BJ (cell line): ENCODE measurements around the gene POLG2. TPM values are rescaled to one million over a fixed set of nuclear protein-coding genes. Genes with fewer than 3 reads are reported as not detected.
"Not testable (repeated sequence)": the region's sequence is repeated elsewhere in the genome, so short reads cannot be mapped to it uniquely, and the experiment has no call there.

Experiments used
- CTCF ChIA-PET: fragments of 350-600 bp; formaldehyde crosslinking; extraction: SDS; loops from one replicate; lab custom pipeline; 2021; ENCODE audit warnings: antibody characterized with exemption, inconsistent platforms; lab: Yijun Ruan, JAX
- POLR2A ChIA-PET: fragments of 300-600 bp; sonication (Branson Sonifier 250); formaldehyde crosslinking; extraction: SDS; loops from one replicate; lab custom pipeline; 2021; ENCODE audit warnings: antibody characterized with exemption; lab: Charles Lee
- DNase-seq: peaks from one replicate; pipeline ENCODE4 v3.0.0-alpha.2; 2011; ENCODE audit warnings: low read depth
- H3K27me3 ChIP-seq: 2 replicates; pipeline ENCODE4 v1.6.0; 2011; ENCODE audit warnings: low read length; ENCODE audit not compliant: control insufficient read depth, insufficient read depth
- H3K36me3 ChIP-seq: 2 replicates; pipeline ENCODE4 v1.5.1; 2011; ENCODE audit warnings: low read length; ENCODE audit not compliant: control insufficient read depth, insufficient read depth
- H3K4me3 ChIP-seq: 2 replicates; pipeline ENCODE4 v1.5.1; 2011; ENCODE audit warnings: low read depth, mild to moderate bottlenecking, control low read depth, low read length
- polyA plus RNA-seq: library from polyadenylated mRNA; depleted of rRNA; stranded (reverse); fragments of >200 nt; gene quantifications from 2 replicates; pipeline ENCODE4 v1.2.3, GENCODE V29; 2011; rRNA removed
- small RNA-seq: library from RNA; depleted of rRNA; stranded (forward); fragments of <200 nt; gene quantifications from one replicate; pipeline ENCODE3, GENCODE V24; 2012; ENCODE audit warnings: low replicate concordance, low read depth; ENCODE audit not compliant: insufficient read length
- TF ChIP-seq, protein P1 (sequence below): IDR thresholded peaks from 2 replicates; pipeline ENCODE4 v1.5.1; 2011; ENCODE audit warnings: low read depth, mild to moderate bottlenecking, control low read depth, inconsistent platforms, low read length, moderate library complexity; ENCODE audit not compliant: insufficient read depth

The POLG2 gene
- polyA plus RNA-seq, 1 experiment = 4.5 TPM

DNA sequence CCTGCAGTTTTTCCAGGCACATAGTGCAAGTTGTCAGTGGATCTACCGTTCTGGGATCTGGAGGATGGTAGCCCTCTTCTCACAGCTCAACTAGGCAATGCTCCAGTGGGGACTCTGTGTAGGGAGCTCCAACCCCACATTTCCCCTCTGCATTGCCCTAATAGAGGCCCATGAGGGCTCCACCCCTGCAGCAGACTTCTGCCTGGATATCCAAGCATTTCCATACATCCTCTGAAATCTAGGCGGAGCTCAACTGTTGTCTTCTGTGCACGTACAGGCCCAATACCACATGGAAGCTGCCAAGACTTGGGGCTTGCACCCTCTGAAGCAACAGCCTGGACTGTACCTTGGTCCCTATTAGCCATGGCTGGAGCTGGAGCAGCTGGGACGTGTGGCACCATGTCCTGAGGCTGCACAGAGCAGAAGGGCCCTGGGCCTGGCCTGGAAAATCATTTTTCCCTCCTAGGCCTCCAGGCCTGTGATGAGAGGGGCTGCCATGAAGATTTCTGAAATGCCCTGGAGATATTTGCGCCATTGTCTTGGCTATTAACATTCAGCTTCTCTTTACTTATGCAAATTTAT, 58.8 kb downstream of the POLG2 start:
- ChIA-PET CTCF (interaction anchor here (0.6 to 1.1 kb wide), 4 partner anchors 17 to 53 kb away, joined by 3 read pairs; no protein-coding TSS in a partner anchor), POLR2A (no interaction called here)
- Histone ChIP-seq H3K4me3 (no peak overlapping the region), H3K36me3 (no peaks in the 10 kb centered on the region), H3K27me3 (no peaks in the 10 kb centered on the region)
- TF ChIP-seq, protein P1, sequence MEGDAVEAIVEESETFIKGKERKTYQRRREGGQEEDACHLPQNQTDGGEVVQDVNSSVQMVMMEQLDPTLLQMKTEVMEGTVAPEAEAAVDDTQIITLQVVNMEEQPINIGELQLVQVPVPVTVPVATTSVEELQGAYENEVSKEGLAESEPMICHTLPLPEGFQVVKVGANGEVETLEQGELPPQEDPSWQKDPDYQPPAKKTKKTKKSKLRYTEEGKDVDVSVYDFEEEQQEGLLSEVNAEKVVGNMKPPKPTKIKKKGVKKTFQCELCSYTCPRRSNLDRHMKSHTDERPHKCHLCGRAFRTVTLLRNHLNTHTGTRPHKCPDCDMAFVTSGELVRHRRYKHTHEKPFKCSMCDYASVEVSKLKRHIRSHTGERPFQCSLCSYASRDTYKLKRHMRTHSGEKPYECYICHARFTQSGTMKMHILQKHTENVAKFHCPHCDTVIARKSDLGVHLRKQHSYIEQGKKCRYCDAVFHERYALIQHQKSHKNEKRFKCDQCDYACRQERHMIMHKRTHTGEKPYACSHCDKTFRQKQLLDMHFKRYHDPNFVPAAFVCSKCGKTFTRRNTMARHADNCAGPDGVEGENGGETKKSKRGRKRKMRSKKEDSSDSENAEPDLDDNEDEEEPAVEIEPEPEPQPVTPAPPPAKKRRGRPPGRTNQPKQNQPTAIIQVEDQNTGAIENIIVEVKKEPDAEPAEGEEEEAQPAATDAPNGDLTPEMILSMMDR = no peak
- no peak for DNase-seq

DNA sequence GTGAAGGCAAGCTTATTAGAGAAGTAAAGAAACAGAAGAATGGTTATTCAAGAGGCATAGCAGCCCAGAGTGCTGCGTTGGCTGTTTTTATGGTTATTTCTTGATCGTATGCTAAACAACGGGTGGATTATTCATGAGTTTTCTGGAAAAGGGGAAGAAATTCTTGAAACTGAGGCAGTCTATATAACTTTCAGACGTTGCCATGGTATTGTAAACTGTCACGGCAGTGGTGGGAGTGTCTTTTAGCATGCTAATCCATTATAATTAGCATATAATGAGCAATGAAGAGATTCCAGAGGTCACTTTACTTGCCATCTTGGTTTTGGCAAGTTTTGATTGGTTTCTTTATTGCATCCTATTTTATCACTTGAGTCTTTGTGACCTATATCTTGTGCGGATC, 65.3 kb downstream of the POLG2 start:
- no peaks in the 10 kb centered on the region for H3K36me3 ChIP-seq
- no peak overlapping the region for H3K4me3 ChIP-seq
- H3K27me3 ChIP-seq = 0 out of 2 replicates have a peak, but pooled peaks cover 2% of the 10 kb centered on the region
- no peak for DNase-seq
- ChIA-PET POLR2A (no interaction called here), CTCF (interaction anchor here (0.6 to 1.5 kb wide), 2 partner anchors 13 to 30 kb away, joined by 3 read pairs; no protein-coding TSS in a partner anchor)
- TF ChIP-seq, protein P1 = no peak

DNA sequence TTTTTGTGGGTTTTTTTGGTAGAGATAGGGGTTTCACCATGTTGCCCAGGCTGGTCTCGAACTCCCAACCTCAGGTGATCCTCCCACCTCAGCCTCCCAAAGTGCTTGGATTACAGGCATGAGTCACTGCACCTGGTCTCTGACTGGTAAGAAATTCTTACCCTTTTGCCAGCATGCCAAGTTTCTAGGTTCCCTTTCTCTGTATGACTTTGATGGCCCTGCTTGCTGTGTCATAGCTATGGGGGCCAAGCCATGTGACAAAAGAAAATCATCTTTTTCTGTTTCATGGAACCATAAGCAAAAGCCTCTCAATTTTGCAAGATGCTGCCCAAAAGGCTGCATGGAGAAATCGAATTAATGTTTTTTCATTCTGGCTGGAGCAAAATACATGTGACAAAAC, 66.8 kb downstream of the POLG2 start:
- ChIA-PET POLR2A (interaction anchor here (0.5 kb wide), 1 partner anchor 268 kb away, joined by 3 read pairs; no protein-coding TSS in a partner anchor), CTCF (interaction anchor here (1.9 to 13.1 kb wide), 2 partner anchors 11 to 64 kb away, joined by 16 to 220 read pairs; partner anchors contain the start of gene POLG2)
- not testable (repeated sequence) for DNase-seq, H3K4me3 ChIP-seq, H3K36me3 ChIP-seq, H3K27me3 ChIP-seq

DNA sequence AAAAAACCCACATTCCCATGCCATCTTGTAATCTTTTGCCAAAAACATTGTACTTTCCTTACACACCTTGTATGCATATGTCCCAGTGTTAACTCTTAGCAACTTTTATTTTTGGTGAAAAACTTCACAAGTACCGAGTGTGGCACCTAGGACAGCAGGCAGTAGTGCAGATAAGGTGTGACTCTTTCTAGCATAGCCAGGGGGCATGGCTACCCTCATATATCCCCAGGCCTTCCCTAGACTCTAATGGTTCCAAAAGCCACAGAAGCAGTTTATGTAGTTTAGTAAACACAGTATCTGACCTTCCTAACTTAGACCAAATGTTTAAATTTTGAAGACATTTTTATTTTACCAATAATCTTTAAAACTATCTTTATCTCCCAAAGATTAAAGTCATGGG, 68.4 kb downstream of the POLG2 start:
- DNase-seq = no peak
- Histone ChIP-seq H3K36me3 (no peaks in the 10 kb centered on the region), H3K27me3 (0 out of 2 replicates have a peak, but pooled peaks cover 2% of the 10 kb centered on the region), H3K4me3 (no peak overlapping the region)
- ChIA-PET POLR2A (no interaction called here), CTCF (interaction anchor here (1.3 to 13.1 kb wide), 3 partner anchors 9 to 221 kb away, joined by 3 to 220 read pairs (median 16); partner anchors contain the start of gene POLG2)
- TF ChIP-seq, protein P1 = no peak

Small RNA genes lying within 50 kb of the gene (small RNA-seq; reads per million reads assigned to genes)
- not detected for gene ATP5MFP4

Other genes starting within 250 kb of the POLG2 start
- 35.0 and 39.9 TPM in 2 replicates for gene TEX2, start 233.8 kb downstream of the POLG2 start, polyA plus RNA-seq
- 0.01 and 0.07 TPM in 2 replicates for gene PECAM1, start 106.2 kb downstream of the POLG2 start, polyA plus RNA-seq
- gene MILR1, start 47.9 kb downstream of the POLG2 start, polyA plus RNA-seq = 0.75 and 1.8 TPM in 2 replicates
- gene DDX5, start 9.2 kb upstream of the POLG2 start, polyA plus RNA-seq = 636 and 850 TPM in 2 replicates
- gene CEP95, start 9.9 kb upstream of the POLG2 start, polyA plus RNA-seq = 17.6 and 26.3 TPM in 2 replicates
- 18.8 and 38.5 TPM in 2 replicates for gene SMURF2, start 165.3 kb upstream of the POLG2 start, polyA plus RNA-seq